Neural crest cell (in vitro differentiated cells): ENCODE results near the gene SAMD3. TPM values are rescaled to one million over a fixed set of nuclear protein-coding genes. Genes with fewer than 3 reads are reported as not detected.
"Not testable (repeated sequence)": the region's sequence is repeated elsewhere in the genome, so short reads cannot be mapped to it uniquely, and the experiment has no call there.

Experiments used
- DNase-seq: peaks from one replicate; pipeline ENCODE4 v3.0.0; 2021; ENCODE audit warnings: low read depth, mixed read lengths, low spot score
- H3K27ac Mint-ChIP-seq: one replicate; pipeline ENCODE4 v1.8.0; 2021; ENCODE audit warnings: mild to moderate bottlenecking, mixed read lengths; ENCODE audit not compliant: unreplicated experiment
- H3K27me3 Mint-ChIP-seq: 2 replicates; pipeline ENCODE4 v1.8.0; 2021; ENCODE audit warnings: low read depth, mild to moderate bottlenecking, mixed read lengths
- H3K36me3 Mint-ChIP-seq: 2 replicates; pipeline ENCODE4 v1.8.0; 2021; ENCODE audit warnings: low read depth, mild to moderate bottlenecking, mixed read lengths
- H3K4me1 Mint-ChIP-seq: 2 replicates; pipeline ENCODE4 v1.8.0; 2021; ENCODE audit warnings: mixed read lengths
- H3K4me3 Mint-ChIP-seq: one replicate; pipeline ENCODE4 v1.8.0; 2021; ENCODE audit warnings: mild to moderate bottlenecking, mixed read lengths
- H3K9me3 Mint-ChIP-seq: 2 replicates; pipeline ENCODE4 v1.8.0; 2021; ENCODE audit warnings: mixed read lengths
- total RNA-seq: library from RNA; stranded (reverse); gene quantifications from 2 replicates; pipeline ENCODE4 v1.2.1, GENCODE V29; 2021
- TF ChIP-seq, protein P1 (sequence below): fragments of 200-600 bp; sonication (generic); conservative IDR thresholded peaks from 2 replicates; pipeline ENCODE4 v1.5.0; 2021; ENCODE audit warnings: antibody characterized with exemption, mild to moderate bottlenecking

The SAMD3 gene
- total RNA-seq, 1 donor from 2014 or later = 0.58 TPM

DNA sequence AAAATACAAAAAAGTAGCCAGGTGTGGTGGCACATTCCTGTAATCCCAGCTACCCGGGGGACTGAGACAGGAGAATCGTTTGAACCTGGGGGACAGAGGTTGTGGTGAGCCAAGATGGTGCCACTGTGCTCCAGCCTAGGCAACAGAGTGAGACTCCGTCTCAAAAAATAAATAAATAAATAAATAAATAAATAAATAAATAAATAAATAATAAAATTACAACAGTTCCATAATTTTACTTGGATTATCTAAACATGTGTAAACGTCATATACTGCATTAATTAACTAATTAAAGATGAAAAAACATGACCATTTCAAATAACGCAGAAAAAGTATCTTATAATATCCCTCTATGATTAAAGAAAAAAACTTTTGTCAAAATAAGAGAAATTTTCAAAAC, 65.8 kb downstream of the SAMD3 start:
- peaks cover 6% of the 10 kb centered on the region for H3K9me3 Mint-ChIP-seq
- no peaks in the 10 kb centered on the region for H3K36me3 Mint-ChIP-seq
- DNase-seq = no peak
- no peaks in the 10 kb centered on the region for H3K27me3 Mint-ChIP-seq
- H3K4me1 Mint-ChIP-seq = no peaks in the 10 kb centered on the region
- no peak overlapping the region for H3K27ac Mint-ChIP-seq
- TF ChIP-seq, protein P1, sequence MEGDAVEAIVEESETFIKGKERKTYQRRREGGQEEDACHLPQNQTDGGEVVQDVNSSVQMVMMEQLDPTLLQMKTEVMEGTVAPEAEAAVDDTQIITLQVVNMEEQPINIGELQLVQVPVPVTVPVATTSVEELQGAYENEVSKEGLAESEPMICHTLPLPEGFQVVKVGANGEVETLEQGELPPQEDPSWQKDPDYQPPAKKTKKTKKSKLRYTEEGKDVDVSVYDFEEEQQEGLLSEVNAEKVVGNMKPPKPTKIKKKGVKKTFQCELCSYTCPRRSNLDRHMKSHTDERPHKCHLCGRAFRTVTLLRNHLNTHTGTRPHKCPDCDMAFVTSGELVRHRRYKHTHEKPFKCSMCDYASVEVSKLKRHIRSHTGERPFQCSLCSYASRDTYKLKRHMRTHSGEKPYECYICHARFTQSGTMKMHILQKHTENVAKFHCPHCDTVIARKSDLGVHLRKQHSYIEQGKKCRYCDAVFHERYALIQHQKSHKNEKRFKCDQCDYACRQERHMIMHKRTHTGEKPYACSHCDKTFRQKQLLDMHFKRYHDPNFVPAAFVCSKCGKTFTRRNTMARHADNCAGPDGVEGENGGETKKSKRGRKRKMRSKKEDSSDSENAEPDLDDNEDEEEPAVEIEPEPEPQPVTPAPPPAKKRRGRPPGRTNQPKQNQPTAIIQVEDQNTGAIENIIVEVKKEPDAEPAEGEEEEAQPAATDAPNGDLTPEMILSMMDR = no peak
- no peak overlapping the region for H3K4me3 Mint-ChIP-seq

DNA sequence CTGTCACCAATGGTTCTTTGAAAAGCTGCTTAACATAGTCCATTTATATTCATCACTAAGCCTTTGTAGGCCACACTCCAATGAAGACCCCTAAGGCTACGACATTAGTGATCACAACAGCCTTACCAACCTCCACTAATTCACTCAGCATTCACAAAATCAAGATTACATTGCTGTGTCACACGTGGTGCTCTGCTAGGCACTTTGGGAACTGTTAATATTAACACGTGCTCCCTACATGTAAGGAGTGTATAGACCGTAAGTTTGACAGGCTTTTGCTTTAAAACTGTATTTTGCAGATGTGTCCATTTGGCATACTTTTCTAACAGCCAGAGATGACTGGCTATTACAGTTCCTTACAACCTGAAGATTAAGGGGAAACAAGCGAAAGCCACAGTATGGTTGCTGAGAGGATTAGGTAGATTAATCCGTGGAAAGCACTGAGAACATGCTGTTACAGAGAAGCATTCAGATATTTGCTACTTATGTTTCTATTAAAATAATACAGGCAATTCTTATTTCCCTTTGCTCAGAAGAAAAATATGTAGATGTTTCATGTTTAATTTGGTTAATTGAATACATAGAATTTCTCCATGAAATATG, 69.7 kb downstream of the SAMD3 start:
- Mint-ChIP-seq H3K27ac (no peak overlapping the region), H3K4me1 (no peaks in the 10 kb centered on the region), H3K27me3 (no peaks in the 10 kb centered on the region), H3K4me3 (no peak overlapping the region), H3K9me3 (peaks cover 3% of the 10 kb centered on the region), H3K36me3 (peaks cover 6% of the 10 kb centered on the region)
- no peak for DNase-seq
- TF ChIP-seq, protein P1 = no peak

DNA sequence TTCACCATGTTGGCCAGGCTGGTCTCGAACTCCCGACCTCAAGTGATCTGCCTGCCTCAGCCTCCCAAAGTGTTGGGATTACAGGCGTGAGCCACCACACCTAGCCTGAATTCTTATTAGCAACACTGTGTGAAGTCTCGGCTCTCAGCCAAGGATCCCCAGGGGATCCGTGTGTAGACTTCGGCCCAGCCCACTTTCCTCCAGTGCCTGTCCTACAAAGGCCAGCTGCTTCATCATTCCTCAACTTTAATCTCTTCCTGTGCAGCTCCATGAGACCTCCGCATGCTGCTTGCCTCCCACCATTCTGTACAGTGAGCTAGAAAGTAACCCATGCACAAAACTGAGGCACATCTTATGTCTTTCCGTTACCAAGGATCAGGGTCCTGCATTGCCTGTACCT, 71.8 kb downstream of the SAMD3 start:
- TF ChIP-seq, protein P1 = no peak
- Mint-ChIP-seq H3K27me3 (no peaks in the 10 kb centered on the region), H3K9me3 (no peaks in the 10 kb centered on the region), H3K4me1 (no peaks in the 10 kb centered on the region), H3K27ac (no peak overlapping the region), H3K4me3 (no peak overlapping the region), H3K36me3 (peaks cover 6% of the 10 kb centered on the region)
- DNase-seq = no peak

DNA sequence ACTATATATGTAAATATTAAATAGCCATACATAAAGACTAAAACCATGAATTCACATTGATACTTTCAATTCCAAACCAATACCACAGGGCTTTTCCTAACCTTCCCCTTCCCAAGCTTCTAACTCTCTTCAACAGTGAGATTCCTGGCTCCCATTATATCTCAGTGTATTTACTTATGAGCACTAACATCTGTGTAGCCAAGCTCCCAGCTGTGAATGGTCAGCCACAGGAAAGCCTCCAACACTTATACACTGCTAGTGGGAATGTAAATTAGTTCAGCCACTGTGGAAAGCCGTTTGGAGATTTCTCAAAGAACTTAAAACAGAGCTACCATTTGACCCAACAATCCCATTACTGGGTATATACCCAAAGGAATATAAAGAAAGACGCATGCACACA, 73.7 kb downstream of the SAMD3 start:
- not testable (repeated sequence) for DNase-seq, H3K27me3 Mint-ChIP-seq, H3K9me3 Mint-ChIP-seq, H3K36me3 Mint-ChIP-seq, H3K4me1 Mint-ChIP-seq, H3K27ac Mint-ChIP-seq, H3K4me3 Mint-ChIP-seq

DNA sequence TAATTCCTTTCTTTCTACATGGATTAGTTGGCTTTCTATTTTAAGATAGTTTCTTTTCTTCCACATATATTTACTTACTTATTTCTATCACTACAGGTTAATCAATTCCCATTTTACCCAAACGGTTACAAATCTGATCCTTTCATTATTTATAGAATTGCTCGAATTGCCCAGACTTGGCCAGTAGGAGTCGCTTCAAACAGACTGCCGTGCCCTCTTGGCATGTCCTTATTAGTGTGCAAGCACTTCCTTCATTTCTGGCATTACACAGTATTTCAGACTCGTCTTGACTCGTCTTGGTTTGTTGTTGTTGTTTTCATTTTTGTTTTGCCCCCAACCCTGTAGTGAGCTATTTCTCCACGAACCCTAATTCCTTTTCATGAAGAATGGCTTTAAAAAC, 74.6 kb downstream of the SAMD3 start:
- Mint-ChIP-seq H3K27ac (no peak overlapping the region), H3K4me3 (no peak overlapping the region), H3K36me3 (peaks cover 6% of the 10 kb centered on the region), H3K9me3 (no peaks in the 10 kb centered on the region), H3K27me3 (no peaks in the 10 kb centered on the region), H3K4me1 (no peaks in the 10 kb centered on the region)
- DNase-seq = no peak
- TF ChIP-seq, protein P1 = peak; percentile 29

DNA sequence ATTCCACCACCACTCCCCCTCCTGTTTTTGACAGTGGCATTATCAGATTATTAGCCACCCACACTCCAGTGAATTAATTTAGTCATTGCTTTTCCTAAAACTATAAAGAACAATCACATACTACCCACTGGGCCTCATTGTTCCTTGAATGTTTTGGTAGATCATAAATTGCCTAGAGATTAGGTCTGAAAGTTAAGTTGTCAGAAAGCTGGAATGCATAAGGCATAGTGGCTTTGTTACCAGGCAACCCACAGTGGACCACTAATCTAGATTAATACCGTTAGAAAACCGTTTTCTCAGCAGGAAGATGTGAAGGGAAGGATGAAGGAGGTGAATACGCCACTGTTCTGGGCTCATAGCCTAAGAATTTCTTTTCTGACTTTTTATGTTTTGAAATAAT, 75.6 kb downstream of the SAMD3 start:
- Mint-ChIP-seq H3K27ac (no peak overlapping the region), H3K4me3 (no peak overlapping the region), H3K4me1 (no peaks in the 10 kb centered on the region), H3K27me3 (no peaks in the 10 kb centered on the region), H3K36me3 (peaks cover 9% of the 10 kb centered on the region), H3K9me3 (no peaks in the 10 kb centered on the region)
- DNase-seq = no peak
- TF ChIP-seq, protein P1 = no peak
